Measurements from ENCODE around the gene SGO2.

The SGO2 gene

GRCh38 chr2:200525882-200526651 lies at the start of gene SGO2:
Gene SGO2 (plus strand): TSS chr2:200526207. CDS start chr2:200532976, 6,769 bp downstream.
- DNase-seq = peak; percentile 97

- DNase-seq = no peak
Measured at GRCh38 chr2:200476836-200477235, 49.2 kb upstream of the SGO2 start.

- DNase-seq = no peak
Measured at GRCh38 chr2:200477667-200478131, 48.3 kb upstream of the SGO2 start.

- no peak for DNase-seq
Measured at GRCh38 chr2:200479692-200480265, 46.2 kb upstream of the SGO2 start.

GRCh38 chr2:200482194-200482593 lies 43.8 kb upstream of the SGO2 start:
- DNase-seq = no peak

- DNase-seq = peak; percentile 48
Measured at GRCh38 chr2:200483729-200484198, 42.2 kb upstream of the SGO2 start.

GRCh38 chr2:200484934-200485333 lies 41.1 kb upstream of the SGO2 start:
- no peak for DNase-seq

- DNase-seq = no peak
Measured at GRCh38 chr2:200486529-200486928, 39.5 kb upstream of the SGO2 start.

GRCh38 chr2:200488169-200488568 lies 37.8 kb upstream of the SGO2 start:
- DNase-seq = no peak

- no peak for DNase-seq
Measured at GRCh38 chr2:200490001-200490400, 36.0 kb upstream of the SGO2 start.

- no peak for DNase-seq
Measured at GRCh38 chr2:200492656-200493055, 33.4 kb upstream of the SGO2 start.

GRCh38 chr2:200494048-200494447 lies 32.0 kb upstream of the SGO2 start:
- DNase-seq = no peak

GRCh38 chr2:200496696-200497095 lies 29.3 kb upstream of the SGO2 start:
- DNase-seq = no peak

GRCh38 chr2:200498402-200499162 lies 27.4 kb upstream of the SGO2 start:
- DNase-seq = no peak

- DNase-seq = no peak
Measured at GRCh38 chr2:200502196-200502595, 23.8 kb upstream of the SGO2 start.

GRCh38 chr2:200506679-200507078 lies 19.3 kb upstream of the SGO2 start:
- DNase-seq = no peak

GRCh38 chr2:200507179-200507578 lies 18.8 kb upstream of the SGO2 start:
- no peak for DNase-seq

GRCh38 chr2:200509235-200509611 lies 16.8 kb upstream of the SGO2 start:
- DNase-seq = no peak

GRCh38 chr2:200509612-200510433 lies 16.2 kb upstream of the SGO2 start, which contains the start of gene KCTD18:
Gene KCTD18 (minus strand): TSS chr2:200510068. CDS start chr2:200507016, 3,052 bp downstream.
- peak; percentile 70 for DNase-seq

- no peak for DNase-seq
Measured at GRCh38 chr2:200515155-200515554, 10.9 kb upstream of the SGO2 start.

- DNase-seq = no peak
Measured at GRCh38 chr2:200523158-200523557, 2.8 kb upstream of the SGO2 start.

GRCh38 chr2:200523604-200524003 lies 2.4 kb upstream of the SGO2 start:
- no peak for DNase-seq

GRCh38 chr2:200525066-200525465 lies 941 bp upstream of the SGO2 start:
- no peak for DNase-seq
